ENCODE data around the gene ZNF184. TPM values are rescaled to one million over a fixed set of nuclear protein-coding genes. Genes with fewer than 3 reads are reported as not detected.

The ZNF184 gene
- total and polyA plus RNA-seq, 4 donors: 0.80 to 4.4 (median 1.6) TPM

GRCh38 chr6:27514906-27515495 lies 42.1 kb upstream of the ZNF184 start:
- H3K4me3 ChIP-seq (ENCODE audit: low read depth in 1 of 3, low read length in 3 of 3): no peak overlapping the region
- DNase-seq (ENCODE audit: low spot score): no peak
- 37% methylated on average over 28 of the region's 28 CpGs for WGBS
- H3K27ac ChIP-seq (ENCODE audit: low read depth in 1 of 2, low read length in 2 of 2): no peak overlapping the region
- peaks cover 0 to 14% (median 6%) of the 10 kb centered on the region in 4 donors for H3K4me1 ChIP-seq (ENCODE audit: control insufficient read depth in 4 of 4, insufficient read depth in 4 of 4, low read length in 3 of 4)
- peaks cover 0 to 11% (median 6%) of the 10 kb centered on the region in 4 donors for H3K27me3 ChIP-seq (ENCODE audit: control insufficient read depth in 4 of 4, insufficient read depth in 4 of 4, low read length in 3 of 4)
- TF ChIP-seq YY1 (IDR thresholded peaks at IDR 0.05) (no peak), FOXA1 (IDR thresholded peaks at IDR 0.05) (no peak), RAD21 (IDR thresholded peaks at IDR 0.05) (no peak), FOXA2 (IDR thresholded peaks at IDR 0.05) (no peak), ZBTB33 (IDR thresholded peaks at IDR 0.05) (no peak), HNF4A (conservative IDR thresholded peaks at IDR 0.05) (no peak), HNF4G (IDR thresholded peaks at IDR 0.05) (no peak), SP1 (IDR thresholded peaks at IDR 0.05) (no peak), CTCF (IDR thresholded peaks at IDR 0.05; ENCODE audit: low read depth, low read length, missing input control) (no peak), TAF1 (conservative IDR thresholded peaks at IDR 0.05) (no peak), ATF3 (IDR thresholded peaks at IDR 0.05) (no peak), NR2F2 (IDR thresholded peaks at IDR 0.05) (no peak), GABPA (IDR thresholded peaks at IDR 0.05 in 1 of 2, conservative IDR thresholded peaks at IDR 0.05 in 1 of 2) (no peak), EGR1 (IDR thresholded peaks at IDR 0.05; ENCODE audit: low read depth in 2 of 2) (no peak)
- TF ChIP-seq, protein P1, sequence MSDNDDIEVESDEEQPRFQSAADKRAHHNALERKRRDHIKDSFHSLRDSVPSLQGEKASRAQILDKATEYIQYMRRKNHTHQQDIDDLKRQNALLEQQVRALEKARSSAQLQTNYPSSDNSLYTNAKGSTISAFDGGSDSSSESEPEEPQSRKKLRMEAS (IDR thresholded peaks at IDR 0.05): no peak
- H3K9me3 ChIP-seq (ENCODE audit: control insufficient read depth in 4 of 4, low read length in 3 of 4): peaks cover 0 to 2% (median 0%) of the 10 kb centered on the region in 4 donors
- H3K9ac ChIP-seq (ENCODE audit: low read depth in 1 of 2, low read length in 2 of 2): no peak overlapping the region
- no peaks in the 10 kb centered on the region for H3K36me3 ChIP-seq (ENCODE audit: control insufficient read depth in 4 of 4, insufficient read depth in 3 of 4, low read depth in 1 of 4, low read length in 3 of 4)

- Histone ChIP-seq H3K9me3 (ENCODE audit: control insufficient read depth in 4 of 4, low read length in 3 of 4) (peaks cover 0 to 2% (median 0%) of the 10 kb centered on the region in 4 donors), H3K27me3 (ENCODE audit: control insufficient read depth in 4 of 4, insufficient read depth in 4 of 4, low read length in 3 of 4) (peaks cover 0 to 13% (median 6%) of the 10 kb centered on the region in 4 donors), H3K4me1 (ENCODE audit: control insufficient read depth in 4 of 4, insufficient read depth in 4 of 4, low read length in 3 of 4) (no peaks in the 10 kb centered on the region), H3K9ac (ENCODE audit: low read depth in 1 of 2, low read length in 2 of 2) (no peak overlapping the region), H3K36me3 (ENCODE audit: control insufficient read depth in 4 of 4, insufficient read depth in 3 of 4, low read depth in 1 of 4, low read length in 3 of 4) (no peaks in the 10 kb centered on the region), H3K27ac (ENCODE audit: low read depth in 1 of 2, low read length in 2 of 2) (no peak overlapping the region), H3K4me3 (ENCODE audit: low read depth in 1 of 3, low read length in 3 of 3) (no peak overlapping the region)
- DNase-seq (ENCODE audit: low spot score): no peak
- 83% methylated on average over 2 of the region's 2 CpGs for WGBS
- no peak for TF ChIP-seq ATF3 (IDR thresholded peaks at IDR 0.05)
- TF ChIP-seq HNF4A (conservative IDR thresholded peaks at IDR 0.05): no peak
- no peak for TF ChIP-seq FOXA1 (IDR thresholded peaks at IDR 0.05)
- no peak for TF ChIP-seq EGR1 (IDR thresholded peaks at IDR 0.05; ENCODE audit: low read depth in 2 of 2)
- TF ChIP-seq REST (IDR thresholded peaks at IDR 0.05): no peak
- no peak for TF ChIP-seq JUND (IDR thresholded peaks at IDR 0.05)
- TF ChIP-seq YY1 (IDR thresholded peaks at IDR 0.05): no peak
- TF ChIP-seq TAF1 (conservative IDR thresholded peaks at IDR 0.05): no peak
- TF ChIP-seq, protein P1 (IDR thresholded peaks at IDR 0.05): no peak
- no peak for TF ChIP-seq GABPA (IDR thresholded peaks at IDR 0.05 in 1 of 2, conservative IDR thresholded peaks at IDR 0.05 in 1 of 2)
- TF ChIP-seq RAD21 (IDR thresholded peaks at IDR 0.05): no peak
- TF ChIP-seq ZBTB33 (IDR thresholded peaks at IDR 0.05): no peak
- TF ChIP-seq SP1 (IDR thresholded peaks at IDR 0.05): no peak
- TF ChIP-seq FOXA2 (IDR thresholded peaks at IDR 0.05): no peak
- TF ChIP-seq HNF4G (IDR thresholded peaks at IDR 0.05): no peak
Measured at GRCh38 chr6:27512525-27512924, 39.6 kb upstream of the ZNF184 start.
